K562 (cell line): ENCODE results near the gene DGKZ. TPM values are rescaled to one million over a fixed set of nuclear protein-coding genes. Genes with fewer than 3 reads are reported as not detected.

ENCODE experiments used
- BMI1 ChIP-seq: fragments of 150-350 bp; IDR thresholded peaks from 2 replicates; pipeline ENCODE4 v1.6.1; 2014; ENCODE audit warnings: low read length
- EWSR1 ChIP-seq: fragments of 450-650 bp; IDR thresholded peaks from 2 replicates; pipeline ENCODE4 v1.6.1; 2018; ENCODE audit warnings: borderline replicate concordance, mild to moderate bottlenecking, low read depth, moderate library complexity; ENCODE audit not compliant: partially characterized antibody
- ILK ChIP-seq: fragments of 450-650 bp; IDR thresholded peaks from 2 replicates; pipeline ENCODE4 v1.6.1; 2016; ENCODE audit warnings: missing genetic modification characterization, low read depth, mild to moderate bottlenecking, missing compliant biosample characterization, moderate library complexity, borderline replicate concordance
- KDM5B ChIP-seq: fragments of 200-600 bp; sonication (generic); IDR thresholded peaks from 2 replicates; pipeline ENCODE4 v1.6.1; 2012; ENCODE audit warnings: low read depth, mild to moderate bottlenecking, moderate library complexity, low read length, control low read depth, inconsistent platforms; ENCODE audit not compliant: insufficient replicate concordance
- NFE2 ChIP-seq: IDR thresholded peaks from 2 replicates; pipeline ENCODE4 v1.6.1; 2014; ENCODE audit warnings: antibody characterized with exemption, low read depth
- NR4A1 ChIP-seq, 2 experiments: fragments of 250-450 bp in 1 of 2; fragments of 450-650 bp in 1 of 2; sonication (Bioruptor Pico) in 1 of 2; IDR thresholded peaks; 2 replicates each; pipeline versions ENCODE4 v1.4.0 to v1.6.1; 2016 to 2020; ENCODE audit warnings: mild to moderate bottlenecking in 2 of 2, missing compliant biosample characterization in 1 of 2, missing genetic modification characterization in 1 of 2, moderate library complexity in 1 of 2
- RBBP5 ChIP-seq: fragments of 200-600 bp; sonication (generic); IDR thresholded peaks from 2 replicates; pipeline ENCODE4 v1.6.1; 2012; ENCODE audit warnings: borderline replicate concordance, mild to moderate bottlenecking, low read length, control low read depth, inconsistent platforms; ENCODE audit not compliant: insufficient read depth, poor library complexity, severe bottlenecking
- RFX5 ChIP-seq: IDR thresholded peaks from 2 replicates; pipeline ENCODE4 v1.6.1; 2011; ENCODE audit warnings: low read depth, mild to moderate bottlenecking, improper control_type of control experiment, low read length
- TARDBP ChIP-seq: fragments of 450-650 bp; IDR thresholded peaks from 2 replicates; pipeline ENCODE4 v1.6.1; 2016
- ZKSCAN3 ChIP-seq: fragments of 250-450 bp; sonication (Bioruptor Pico); IDR thresholded peaks from 2 replicates; pipeline ENCODE4 v1.4.0; 2020
- ZNF696 ChIP-seq: fragments of 250-450 bp; sonication (Bioruptor Pico); conservative IDR thresholded peaks from 2 replicates; pipeline ENCODE4 v1.4.0; 2020; ENCODE audit warnings: mild to moderate bottlenecking, moderate library complexity
- ZNF699 ChIP-seq: fragments of 250-450 bp; sonication (Bioruptor Pico); IDR thresholded peaks from 2 replicates; pipeline ENCODE4 v1.8.0; 2021; ENCODE audit warnings: mild to moderate bottlenecking, moderate library complexity; ENCODE audit not compliant: insufficient replicate concordance
- polyA plus RNA-seq, 8 experiments: library from polyadenylated mRNA; depleted of rRNA in 4 of 8; stranded (reverse) in 5 of 8; unstranded in 3 of 8; fragments of >200 nt; fragmentation: Nextera tagmentation in 2 of 8; fragmentation: Illumina TruSeq in 1 of 8; extraction: Ambion mirVana in 2 of 8; extraction: Trizol in 1 of 8; gene quantifications; 2 replicates each; pipeline versions ENCODE4 v1.2.1 to v1.2.3, GENCODE V29; 2011 to 2014; ENCODE audit warnings: inconsistent platforms in 1 of 8, missing spikeins in 1 of 8
- total RNA-seq, 7 experiments: library from RNA; depleted of rRNA in 6 of 7; stranded (reverse); fragments of >200 nt in 6 of 7; fragmentation: Illumina TruSeq in 2 of 7; extraction: Trizol in 2 of 7; gene quantifications; 2 replicates each; pipeline versions ENCODE4 v1.2.1 to v1.2.3, GENCODE V29; 2011 to 2021; ENCODE audit warnings: low replicate concordance in 1 of 7
- TF ChIP-seq, protein P1 (sequence below): fragments of 250-450 bp; sonication (Bioruptor Pico); IDR thresholded peaks from 2 replicates; pipeline ENCODE4 v1.5.0; 2020; ENCODE audit warnings: mild to moderate bottlenecking, borderline replicate concordance
- TF ChIP-seq, protein P2 (sequence below): conservative IDR thresholded peaks from 2 replicates; pipeline ENCODE4 v1.6.1; 2011; ENCODE audit warnings: low read depth, mild to moderate bottlenecking, low read length; ENCODE audit not compliant: control insufficient read depth
- TF ChIP-seq, protein P3 (sequence below): fragments of 450-650 bp; formaldehyde crosslinking; conservative IDR thresholded peaks from 2 replicates; pipeline ENCODE4 v1.4.0; 2022; ENCODE audit warnings: mild to moderate bottlenecking, missing genetic modification characterization
- TF ChIP-seq, protein P4 (sequence below): fragments of 200-800 bp; sonication (Bioruptor generic); IDR thresholded peaks from 2 replicates; pipeline ENCODE4 v1.6.1; 2017; ENCODE audit warnings: missing genetic modification characterization, missing compliant biosample characterization
- TF ChIP-seq, protein P5 (sequence below): sonication (generic); formaldehyde crosslinking; IDR thresholded peaks from 2 replicates; pipeline ENCODE4 v1.8.0; 2022; ENCODE audit warnings: missing genetic modification reagents, mild to moderate bottlenecking, moderate library complexity, borderline replicate concordance

The DGKZ gene
- total and polyA plus RNA-seq, 9 of the 15 experiments (the other 6 are each of a cell fraction or from before 2014, with no cell fraction given), result 0.51 to 100 (median 44.2) TPM

DNA sequence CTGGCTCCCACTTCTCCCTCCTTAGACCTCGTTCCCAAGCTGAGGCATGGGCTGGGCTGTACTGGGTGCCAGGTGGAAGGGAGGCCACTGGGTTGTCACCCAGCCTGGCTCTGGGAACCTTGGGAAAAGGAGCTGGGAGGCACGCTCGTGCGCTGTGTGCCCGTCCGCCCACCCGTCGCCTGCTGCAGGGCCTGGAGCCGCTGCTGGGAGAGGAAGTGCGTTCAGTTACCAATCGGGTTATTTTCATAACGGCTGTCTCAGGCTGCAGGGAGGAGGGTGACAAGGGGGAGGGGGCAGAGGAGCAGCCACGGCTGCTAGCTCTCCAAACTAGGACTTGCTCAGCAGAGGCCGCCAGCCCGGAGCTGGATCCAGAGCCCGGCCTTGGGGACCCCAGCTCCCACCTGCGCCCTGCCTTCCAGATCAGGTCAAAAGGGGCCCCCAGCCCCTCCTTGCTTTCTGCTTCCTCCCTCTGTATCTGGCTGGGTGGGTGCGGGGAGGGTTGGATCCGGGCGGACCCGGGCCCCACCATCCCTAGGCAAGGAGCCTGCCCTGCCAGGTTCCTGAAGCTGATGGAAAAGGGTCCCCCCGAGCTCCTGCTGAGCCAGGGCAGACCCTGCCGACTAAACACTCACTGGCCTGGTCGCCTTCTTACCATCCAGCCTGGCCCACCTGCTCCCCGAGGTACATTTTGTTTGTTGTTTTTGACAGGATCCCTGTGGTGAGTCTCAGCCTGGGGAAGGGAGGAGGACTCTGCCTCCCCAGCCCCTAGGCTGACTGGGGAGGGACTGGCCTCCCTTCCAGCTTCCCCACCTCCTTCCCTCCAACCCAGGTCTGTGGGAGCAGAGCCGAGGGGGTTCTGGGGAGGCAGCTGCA, 14.3 kb downstream of the DGKZ start (continued):
- TF ChIP-seq, protein P1, sequence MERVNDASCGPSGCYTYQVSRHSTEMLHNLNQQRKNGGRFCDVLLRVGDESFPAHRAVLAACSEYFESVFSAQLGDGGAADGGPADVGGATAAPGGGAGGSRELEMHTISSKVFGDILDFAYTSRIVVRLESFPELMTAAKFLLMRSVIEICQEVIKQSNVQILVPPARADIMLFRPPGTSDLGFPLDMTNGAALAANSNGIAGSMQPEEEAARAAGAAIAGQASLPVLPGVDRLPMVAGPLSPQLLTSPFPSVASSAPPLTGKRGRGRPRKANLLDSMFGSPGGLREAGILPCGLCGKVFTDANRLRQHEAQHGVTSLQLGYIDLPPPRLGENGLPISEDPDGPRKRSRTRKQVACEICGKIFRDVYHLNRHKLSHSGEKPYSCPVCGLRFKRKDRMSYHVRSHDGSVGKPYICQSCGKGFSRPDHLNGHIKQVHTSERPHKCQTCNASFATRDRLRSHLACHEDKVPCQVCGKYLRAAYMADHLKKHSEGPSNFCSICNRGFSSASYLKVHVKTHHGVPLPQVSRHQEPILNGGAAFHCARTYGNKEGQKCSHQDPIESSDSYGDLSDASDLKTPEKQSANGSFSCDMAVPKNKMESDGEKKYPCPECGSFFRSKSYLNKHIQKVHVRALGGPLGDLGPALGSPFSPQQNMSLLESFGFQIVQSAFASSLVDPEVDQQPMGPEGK (CRISPR knock-in tag), result no peak
- TF ChIP-seq NR4A1 (CRISPR knock-in tag; IDR thresholded peaks at IDR 0.05), result 0 out of 2 replicates have a peak, but pooled peaks have one; percentile 50
- no peak for TF ChIP-seq NR4A1 (tag; IDR thresholded peaks at IDR 0.05)
- TF ChIP-seq TARDBP, result 0 out of 2 replicates have a peak, but pooled peaks have one; percentile 27
- TF ChIP-seq, protein P2, sequence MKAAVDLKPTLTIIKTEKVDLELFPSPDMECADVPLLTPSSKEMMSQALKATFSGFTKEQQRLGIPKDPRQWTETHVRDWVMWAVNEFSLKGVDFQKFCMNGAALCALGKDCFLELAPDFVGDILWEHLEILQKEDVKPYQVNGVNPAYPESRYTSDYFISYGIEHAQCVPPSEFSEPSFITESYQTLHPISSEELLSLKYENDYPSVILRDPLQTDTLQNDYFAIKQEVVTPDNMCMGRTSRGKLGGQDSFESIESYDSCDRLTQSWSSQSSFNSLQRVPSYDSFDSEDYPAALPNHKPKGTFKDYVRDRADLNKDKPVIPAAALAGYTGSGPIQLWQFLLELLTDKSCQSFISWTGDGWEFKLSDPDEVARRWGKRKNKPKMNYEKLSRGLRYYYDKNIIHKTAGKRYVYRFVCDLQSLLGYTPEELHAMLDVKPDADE, result no peak
- TF ChIP-seq, protein P3, sequence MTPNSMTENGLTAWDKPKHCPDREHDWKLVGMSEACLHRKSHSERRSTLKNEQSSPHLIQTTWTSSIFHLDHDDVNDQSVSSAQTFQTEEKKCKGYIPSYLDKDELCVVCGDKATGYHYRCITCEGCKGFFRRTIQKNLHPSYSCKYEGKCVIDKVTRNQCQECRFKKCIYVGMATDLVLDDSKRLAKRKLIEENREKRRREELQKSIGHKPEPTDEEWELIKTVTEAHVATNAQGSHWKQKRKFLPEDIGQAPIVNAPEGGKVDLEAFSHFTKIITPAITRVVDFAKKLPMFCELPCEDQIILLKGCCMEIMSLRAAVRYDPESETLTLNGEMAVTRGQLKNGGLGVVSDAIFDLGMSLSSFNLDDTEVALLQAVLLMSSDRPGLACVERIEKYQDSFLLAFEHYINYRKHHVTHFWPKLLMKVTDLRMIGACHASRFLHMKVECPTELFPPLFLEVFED, result no peak
- TF ChIP-seq KDM5B, result no peak
- no peak for TF ChIP-seq ZNF699 (CRISPR knock-in tag)
- TF ChIP-seq, protein P4, sequence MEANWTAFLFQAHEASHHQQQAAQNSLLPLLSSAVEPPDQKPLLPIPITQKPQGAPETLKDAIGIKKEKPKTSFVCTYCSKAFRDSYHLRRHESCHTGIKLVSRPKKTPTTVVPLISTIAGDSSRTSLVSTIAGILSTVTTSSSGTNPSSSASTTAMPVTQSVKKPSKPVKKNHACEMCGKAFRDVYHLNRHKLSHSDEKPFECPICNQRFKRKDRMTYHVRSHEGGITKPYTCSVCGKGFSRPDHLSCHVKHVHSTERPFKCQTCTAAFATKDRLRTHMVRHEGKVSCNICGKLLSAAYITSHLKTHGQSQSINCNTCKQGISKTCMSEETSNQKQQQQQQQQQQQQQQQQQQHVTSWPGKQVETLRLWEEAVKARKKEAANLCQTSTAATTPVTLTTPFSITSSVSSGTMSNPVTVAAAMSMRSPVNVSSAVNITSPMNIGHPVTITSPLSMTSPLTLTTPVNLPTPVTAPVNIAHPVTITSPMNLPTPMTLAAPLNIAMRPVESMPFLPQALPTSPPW (CRISPR knock-in tag), result peak; percentile 90
- no peak for TF ChIP-seq ILK
- TF ChIP-seq ZKSCAN3 (CRISPR knock-in tag), result no peak
- TF ChIP-seq, protein P5, sequence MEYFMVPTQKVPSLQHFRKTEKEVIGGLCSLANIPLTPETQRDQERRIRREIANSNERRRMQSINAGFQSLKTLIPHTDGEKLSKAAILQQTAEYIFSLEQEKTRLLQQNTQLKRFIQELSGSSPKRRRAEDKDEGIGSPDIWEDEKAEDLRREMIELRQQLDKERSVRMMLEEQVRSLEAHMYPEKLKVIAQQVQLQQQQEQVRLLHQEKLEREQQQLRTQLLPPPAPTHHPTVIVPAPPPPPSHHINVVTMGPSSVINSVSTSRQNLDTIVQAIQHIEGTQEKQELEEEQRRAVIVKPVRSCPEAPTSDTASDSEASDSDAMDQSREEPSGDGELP, result peak; percentile 66; the same call in 1 of the 2 replicates
- TF ChIP-seq ZNF696 (CRISPR knock-in tag), result no peak
- no peak for TF ChIP-seq EWSR1
- no peak for TF ChIP-seq NFE2
- TF ChIP-seq RFX5, result no peak
- TF ChIP-seq RBBP5, result peak; percentile 44
- no peak for TF ChIP-seq BMI1
